MG63 (cell line): ENCODE measurements around the gene TTI1. TPM values are rescaled to one million over a fixed set of nuclear protein-coding genes. Genes with fewer than 3 reads are reported as not detected.
A peak's percentile ranks its signal among the peaks of the same experiment; 100 is the strongest.

Experiments used
- DNase-seq: peaks from one replicate; pipeline ENCODE4 v3.0.0-alpha.2; 2020
- H3K27me3 ChIP-seq: fragments of 250-450 bp; sonication (Bioruptor Pico); 2 replicates; pipeline ENCODE4 v1.5.1; 2020; ENCODE audit warnings: mild to moderate bottlenecking, moderate library complexity
- H3K36me3 ChIP-seq: fragments of 250-450 bp; sonication (Bioruptor Pico); 2 replicates; pipeline ENCODE4 v1.5.1; 2020; ENCODE audit warnings: mild to moderate bottlenecking, moderate library complexity
- H3K4me3 ChIP-seq: fragments of 250-450 bp; sonication (Bioruptor Pico); 2 replicates; pipeline ENCODE4 v1.5.1; 2020; ENCODE audit warnings: mild to moderate bottlenecking, moderate library complexity
- H3K9me3 ChIP-seq: fragments of 250-450 bp; sonication (Bioruptor Pico); 2 replicates; pipeline ENCODE4 v1.5.1; 2020; ENCODE audit warnings: mild to moderate bottlenecking, moderate library complexity
- total RNA-seq: library from RNA; depleted of rRNA; stranded (reverse); fragments of >200 nt; shearing (Covaris generic); gene quantifications from 2 replicates; pipeline ENCODE4 v1.2.3, GENCODE V29; 2014; ENCODE audit warnings: low replicate concordance; rRNA removed

The TTI1 gene
- total RNA-seq, 1 experiment from 2014 or later: 27.0 TPM

DNA sequence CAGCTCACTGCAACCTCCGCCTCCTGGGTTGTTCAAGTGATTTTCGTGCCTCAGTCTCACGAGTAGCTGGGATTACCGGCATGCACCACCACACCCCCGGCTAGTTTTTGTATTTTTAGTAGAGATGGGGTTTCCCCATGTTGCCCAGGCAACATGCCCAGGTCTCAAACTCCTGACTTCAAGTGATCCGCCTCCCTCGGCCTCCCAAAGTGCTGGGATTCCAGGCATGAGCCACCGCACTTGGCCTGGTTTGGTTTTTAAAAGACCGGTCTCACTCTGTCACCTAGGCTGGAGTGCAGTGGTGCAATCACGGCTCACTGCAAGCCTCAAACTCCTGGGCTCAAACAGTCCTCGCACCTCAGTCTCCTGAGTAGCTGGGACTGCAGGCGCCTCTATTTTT lies 90.2 kb downstream of the TTI1 start:
- H3K4me3 ChIP-seq: no peak overlapping the region
- no peak for DNase-seq
- no peaks in the 10 kb centered on the region for H3K27me3 ChIP-seq
- no peaks in the 10 kb centered on the region for H3K36me3 ChIP-seq
- H3K9me3 ChIP-seq: peaks cover 3% of the 10 kb centered on the region; the same call in 1 of the 2 replicates

DNA sequence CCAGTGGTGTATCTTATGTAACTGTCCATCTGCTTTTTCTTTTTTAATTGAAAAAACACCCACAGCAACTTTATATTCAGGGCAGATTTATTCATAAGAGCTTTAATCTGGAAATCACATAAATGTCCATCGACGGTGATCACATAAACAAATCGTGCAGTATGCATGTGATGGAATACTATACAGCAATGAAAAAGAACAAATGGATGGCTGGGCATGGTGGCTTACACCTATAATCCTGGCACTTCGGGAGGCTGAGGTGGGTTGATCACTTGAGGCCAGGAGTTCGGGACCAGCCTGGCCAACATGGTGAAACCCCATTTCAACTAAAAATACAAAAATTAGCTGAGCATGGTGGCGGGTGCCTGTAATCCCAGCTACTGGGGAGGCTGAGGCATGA lies 91.3 kb downstream of the TTI1 start:
- DNase-seq: no peak
- H3K4me3 ChIP-seq: no peak overlapping the region
- H3K27me3 ChIP-seq: no peaks in the 10 kb centered on the region
- H3K9me3 ChIP-seq: no peaks in the 10 kb centered on the region
- no peaks in the 10 kb centered on the region for H3K36me3 ChIP-seq

DNA sequence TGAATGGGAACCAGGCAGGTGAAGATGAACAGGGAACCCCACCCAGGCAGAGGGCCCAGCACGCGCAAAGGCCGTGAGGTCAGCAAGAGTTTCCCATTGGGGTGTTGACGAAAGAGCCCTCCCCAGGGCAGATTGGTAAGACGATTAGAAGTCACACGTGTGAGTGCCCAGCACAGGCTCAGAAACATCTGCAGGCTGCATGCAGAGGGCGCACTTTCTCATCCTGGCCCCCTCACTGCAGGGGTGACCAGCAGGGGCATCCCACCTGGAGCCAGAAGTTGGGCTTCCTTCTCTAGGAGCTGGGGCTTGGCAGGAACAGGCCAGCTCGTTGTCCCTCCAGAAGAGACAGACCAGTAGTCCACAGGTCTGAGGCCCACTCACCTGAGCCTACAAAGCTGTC lies 91.9 kb downstream of the TTI1 start:
- no peaks in the 10 kb centered on the region for H3K36me3 ChIP-seq
- DNase-seq: no peak
- H3K4me3 ChIP-seq: no peak overlapping the region
- no peaks in the 10 kb centered on the region for H3K9me3 ChIP-seq
- H3K27me3 ChIP-seq: no peaks in the 10 kb centered on the region

DNA sequence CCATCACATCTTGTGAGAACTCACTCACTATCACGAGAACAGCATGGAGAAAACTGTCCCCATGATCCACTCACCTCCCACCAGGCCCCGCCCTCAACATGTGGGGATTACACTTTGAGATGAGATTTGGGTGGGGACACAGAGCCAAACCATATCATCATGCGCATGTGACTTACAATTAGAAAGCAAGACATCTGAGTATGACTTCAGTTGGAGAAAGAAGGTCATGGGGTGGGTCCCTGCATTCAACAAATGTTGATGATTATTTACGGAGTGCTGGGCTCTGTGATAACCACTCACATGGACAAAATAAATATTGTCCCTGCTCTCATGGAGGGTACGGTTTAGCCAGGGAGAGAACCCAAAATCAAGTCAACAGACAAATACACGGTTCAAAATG lies 92.4 kb downstream of the TTI1 start:
- Histone ChIP-seq H3K9me3 (no peaks in the 10 kb centered on the region), H3K4me3 (no peak overlapping the region), H3K36me3 (no peaks in the 10 kb centered on the region), H3K27me3 (no peaks in the 10 kb centered on the region)
- DNase-seq: no peak

DNA sequence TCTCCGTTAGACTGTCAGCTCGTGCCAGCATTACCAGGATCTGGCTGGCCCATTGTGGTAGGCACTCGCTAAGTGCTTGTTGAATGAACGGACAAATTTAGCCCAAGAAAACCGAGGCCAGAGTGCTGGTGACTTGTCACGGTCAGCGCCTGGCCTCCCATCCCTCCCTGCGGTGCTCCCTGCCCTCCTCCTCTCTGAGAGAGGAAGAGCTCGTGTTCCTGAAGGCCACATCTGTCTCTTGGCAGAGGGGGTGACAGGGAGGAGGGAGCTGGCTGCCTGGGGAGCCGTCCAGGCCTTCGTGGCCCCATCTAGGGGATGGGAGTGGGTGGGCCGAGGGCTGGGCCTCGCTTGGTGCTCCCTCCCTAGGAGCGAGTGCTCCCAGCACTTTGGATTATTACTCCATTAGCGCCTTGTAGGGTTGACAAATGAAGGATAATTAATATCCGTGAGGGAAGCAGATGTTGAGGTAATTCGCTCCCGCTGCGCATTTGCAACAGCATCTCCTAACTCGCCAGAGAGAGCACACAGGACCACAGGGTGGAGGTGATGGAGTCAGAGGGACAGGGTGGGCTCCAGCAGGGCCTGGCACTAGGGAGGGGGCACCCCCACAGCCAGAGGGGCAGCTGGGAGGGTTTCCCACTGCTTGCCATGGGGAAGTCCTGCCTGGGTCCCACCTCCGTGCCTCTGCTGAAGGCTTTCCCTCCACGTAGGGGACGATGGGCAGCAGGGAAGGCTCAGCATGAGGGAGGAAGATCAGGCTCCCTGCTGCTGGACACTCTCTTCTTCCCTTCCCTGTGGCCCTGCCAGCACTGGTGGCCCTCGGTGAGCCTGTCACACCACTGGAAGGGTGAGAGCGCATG lies 93.3 kb downstream of the TTI1 start:
- no peaks in the 10 kb centered on the region for H3K27me3 ChIP-seq
- DNase-seq: no peak
- H3K36me3 ChIP-seq: no peaks in the 10 kb centered on the region
- no peak overlapping the region for H3K4me3 ChIP-seq
- no peaks in the 10 kb centered on the region for H3K9me3 ChIP-seq

DNA sequence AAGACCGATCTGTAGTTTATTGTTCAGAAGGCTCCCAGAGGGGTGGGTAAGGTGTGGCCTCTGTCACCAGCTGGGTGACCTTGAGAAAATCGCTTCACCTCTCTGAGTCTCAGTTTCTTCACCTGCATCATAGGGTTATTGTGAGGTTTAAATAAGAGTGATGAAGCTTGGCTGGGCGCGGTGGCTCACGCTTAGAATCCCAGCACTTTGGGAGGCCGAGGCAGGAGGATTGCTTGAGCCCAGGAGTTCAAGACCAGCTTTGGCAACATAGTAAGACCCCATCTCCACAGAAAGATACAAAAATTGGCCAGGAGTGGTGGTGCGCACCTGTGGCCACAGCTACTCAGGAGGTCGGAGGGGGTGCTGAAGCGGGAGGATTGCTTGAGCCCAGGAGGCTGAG lies 94.3 kb downstream of the TTI1 start:
- no peaks in the 10 kb centered on the region for H3K9me3 ChIP-seq
- H3K36me3 ChIP-seq: no peaks in the 10 kb centered on the region
- H3K27me3 ChIP-seq: no peaks in the 10 kb centered on the region
- no peak overlapping the region for H3K4me3 ChIP-seq
- DNase-seq: no peak

DNA sequence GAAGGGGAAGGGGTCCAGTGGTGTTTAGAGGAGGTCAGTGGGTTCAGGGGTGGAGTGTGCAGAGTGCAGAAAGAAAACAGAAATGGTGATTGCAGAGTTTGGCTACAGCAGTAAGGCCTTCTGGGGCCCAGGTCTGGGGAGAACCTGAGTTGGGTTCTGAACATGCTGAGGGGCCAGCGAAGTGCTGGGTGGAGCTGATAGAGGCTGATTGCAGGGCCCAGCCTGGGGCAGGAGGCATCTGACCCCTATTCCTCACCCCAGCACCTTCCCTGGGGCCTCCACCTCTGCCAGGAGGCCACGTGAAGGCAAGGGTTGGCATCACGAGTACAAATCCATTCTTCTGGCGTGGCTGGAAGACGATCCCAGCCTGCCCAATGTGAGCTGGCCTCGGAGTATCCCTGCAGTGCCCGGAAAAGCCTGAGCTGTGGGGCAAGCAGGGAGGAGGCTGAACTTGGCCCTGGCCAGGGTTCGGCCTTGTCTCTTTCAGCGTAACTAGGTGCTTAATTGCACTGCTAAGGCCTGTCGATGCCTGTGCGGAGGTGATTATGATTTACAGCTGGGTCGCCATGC lies 95.0 kb downstream of the TTI1 start:
- Histone ChIP-seq H3K27me3 (no peaks in the 10 kb centered on the region), H3K9me3 (no peaks in the 10 kb centered on the region), H3K36me3 (no peaks in the 10 kb centered on the region), H3K4me3 (no peak overlapping the region)
- no peak for DNase-seq

DNA sequence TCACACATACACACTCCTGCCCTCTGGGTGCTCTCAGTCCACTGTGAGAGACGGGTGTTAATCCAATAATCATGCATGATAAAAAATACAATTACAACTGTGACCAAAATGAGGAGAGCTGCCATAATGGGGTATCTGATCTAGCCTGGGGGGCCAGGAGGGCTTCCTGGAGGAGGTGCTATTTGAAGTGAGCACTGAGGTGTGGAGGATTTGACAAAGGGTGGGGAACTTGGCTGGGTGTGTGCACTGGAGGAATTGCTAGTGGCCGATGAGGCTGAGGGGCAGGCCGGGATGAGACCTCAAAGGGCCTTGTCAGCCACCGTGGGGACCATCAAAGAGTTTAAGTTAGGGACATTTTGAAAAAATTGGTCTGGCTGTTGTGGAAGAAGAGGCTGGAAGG lies 95.6 kb downstream of the TTI1 start:
- H3K36me3 ChIP-seq: no peaks in the 10 kb centered on the region
- no peak overlapping the region for H3K4me3 ChIP-seq
- DNase-seq: no peak
- H3K27me3 ChIP-seq: no peaks in the 10 kb centered on the region
- H3K9me3 ChIP-seq: no peaks in the 10 kb centered on the region

DNA sequence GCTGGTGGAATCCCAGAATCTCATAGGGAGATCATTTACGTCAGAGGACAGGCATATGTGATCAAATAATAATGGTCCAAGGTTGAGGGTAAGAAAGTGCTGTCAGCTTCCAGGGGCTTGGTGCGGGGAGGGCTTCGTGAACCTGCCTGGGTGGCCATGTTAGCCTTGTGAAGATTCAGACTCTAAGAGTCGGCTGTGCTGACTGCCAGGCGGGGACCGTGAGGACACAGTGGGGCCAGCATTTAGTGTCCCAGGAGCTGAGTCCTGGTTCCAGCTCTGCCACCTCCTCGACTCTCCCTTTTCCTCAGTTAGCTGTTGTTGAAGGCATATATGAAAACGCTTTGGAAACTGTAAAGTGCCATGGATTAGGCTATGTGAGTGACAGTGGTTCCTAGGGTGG lies 96.8 kb downstream of the TTI1 start:
- Histone ChIP-seq H3K27me3 (no peaks in the 10 kb centered on the region), H3K4me3 (no peak overlapping the region), H3K9me3 (no peaks in the 10 kb centered on the region), H3K36me3 (no peaks in the 10 kb centered on the region)
- no peak for DNase-seq

DNA sequence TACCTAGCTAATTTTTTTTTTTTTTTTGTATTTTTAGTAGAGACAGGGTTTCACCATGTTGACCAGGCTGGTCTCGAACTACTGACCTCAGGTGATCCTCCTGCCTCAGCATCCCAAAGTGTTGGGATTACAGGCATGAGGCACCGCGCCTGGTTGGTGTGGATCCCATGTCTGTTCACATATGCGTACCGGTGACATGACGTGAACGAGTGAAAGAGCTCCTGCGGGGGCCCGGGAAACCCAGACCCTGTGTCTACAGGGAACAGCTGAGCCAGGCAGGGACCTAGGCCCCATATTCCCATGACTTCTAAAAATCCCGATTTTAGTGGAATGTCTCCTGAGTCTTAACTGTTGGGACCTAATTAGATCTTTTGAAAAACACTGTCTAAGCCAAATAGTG lies 97.2 kb downstream of the TTI1 start:
- Histone ChIP-seq H3K4me3 (no peak overlapping the region), H3K27me3 (no peaks in the 10 kb centered on the region), H3K36me3 (no peaks in the 10 kb centered on the region), H3K9me3 (no peaks in the 10 kb centered on the region)
- DNase-seq: no peak

DNA sequence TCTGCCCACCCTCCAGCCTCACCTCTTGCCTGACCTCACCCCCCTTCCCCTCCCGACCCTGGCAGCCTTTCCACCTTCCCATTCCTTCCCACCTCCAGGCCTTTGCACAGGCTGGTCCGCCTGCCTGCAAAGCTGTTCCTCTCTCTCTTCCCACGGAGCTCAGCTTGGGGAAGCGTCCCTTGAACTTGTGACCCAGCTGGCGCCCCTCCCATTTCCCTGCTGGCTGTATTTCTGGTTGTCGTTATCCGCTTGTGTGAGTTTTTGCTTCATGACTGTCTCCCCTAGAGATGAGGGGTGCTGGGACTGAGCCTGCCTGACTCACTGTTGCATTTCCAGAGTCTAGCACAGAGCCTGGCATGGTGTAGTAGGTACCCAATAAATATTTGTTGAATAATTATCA lies 97.8 kb downstream of the TTI1 start:
- no peaks in the 10 kb centered on the region for H3K9me3 ChIP-seq
- DNase-seq: peak; percentile 37
- H3K36me3 ChIP-seq: no peaks in the 10 kb centered on the region
- no peak overlapping the region for H3K4me3 ChIP-seq
- no peaks in the 10 kb centered on the region for H3K27me3 ChIP-seq

DNA sequence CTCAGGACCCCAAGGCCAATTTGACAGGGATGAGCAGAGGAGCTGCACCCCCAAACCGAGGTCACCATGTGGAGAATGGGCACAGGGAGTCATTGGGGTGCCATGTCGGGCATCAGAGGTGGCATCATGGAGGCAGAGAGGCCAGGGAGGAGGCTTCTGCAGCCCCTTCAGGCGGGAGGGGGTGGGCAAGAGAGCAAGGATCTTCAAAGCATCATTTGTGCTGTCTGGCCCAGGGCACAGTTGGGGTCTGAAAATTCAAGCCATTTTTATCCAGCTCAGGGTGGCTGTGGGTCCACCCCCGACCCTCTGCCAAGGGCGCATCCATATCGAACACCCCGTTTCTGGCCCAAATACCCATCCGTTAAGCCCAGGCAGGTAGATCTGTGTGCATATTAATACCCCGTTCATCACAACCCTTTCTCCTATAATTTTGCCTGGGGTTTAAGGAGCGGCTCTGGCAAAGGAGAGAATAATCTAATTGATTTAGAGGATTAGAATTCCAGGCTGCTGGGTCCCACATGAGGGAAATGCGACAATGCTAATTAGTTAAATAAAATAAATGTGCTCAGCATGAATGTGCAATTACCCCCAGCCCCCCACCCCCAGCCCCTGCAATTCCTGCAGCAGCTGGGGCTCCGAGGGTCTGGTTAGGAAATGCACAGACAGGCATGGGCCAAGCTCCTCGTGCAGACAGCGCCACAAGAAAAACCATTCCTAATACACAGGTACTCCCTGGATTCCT lies 98.5 kb downstream of the TTI1 start:
- Histone ChIP-seq H3K27me3 (no peaks in the 10 kb centered on the region), H3K9me3 (no peaks in the 10 kb centered on the region), H3K4me3 (no peak overlapping the region), H3K36me3 (no peaks in the 10 kb centered on the region)
- DNase-seq: no peak

DNA sequence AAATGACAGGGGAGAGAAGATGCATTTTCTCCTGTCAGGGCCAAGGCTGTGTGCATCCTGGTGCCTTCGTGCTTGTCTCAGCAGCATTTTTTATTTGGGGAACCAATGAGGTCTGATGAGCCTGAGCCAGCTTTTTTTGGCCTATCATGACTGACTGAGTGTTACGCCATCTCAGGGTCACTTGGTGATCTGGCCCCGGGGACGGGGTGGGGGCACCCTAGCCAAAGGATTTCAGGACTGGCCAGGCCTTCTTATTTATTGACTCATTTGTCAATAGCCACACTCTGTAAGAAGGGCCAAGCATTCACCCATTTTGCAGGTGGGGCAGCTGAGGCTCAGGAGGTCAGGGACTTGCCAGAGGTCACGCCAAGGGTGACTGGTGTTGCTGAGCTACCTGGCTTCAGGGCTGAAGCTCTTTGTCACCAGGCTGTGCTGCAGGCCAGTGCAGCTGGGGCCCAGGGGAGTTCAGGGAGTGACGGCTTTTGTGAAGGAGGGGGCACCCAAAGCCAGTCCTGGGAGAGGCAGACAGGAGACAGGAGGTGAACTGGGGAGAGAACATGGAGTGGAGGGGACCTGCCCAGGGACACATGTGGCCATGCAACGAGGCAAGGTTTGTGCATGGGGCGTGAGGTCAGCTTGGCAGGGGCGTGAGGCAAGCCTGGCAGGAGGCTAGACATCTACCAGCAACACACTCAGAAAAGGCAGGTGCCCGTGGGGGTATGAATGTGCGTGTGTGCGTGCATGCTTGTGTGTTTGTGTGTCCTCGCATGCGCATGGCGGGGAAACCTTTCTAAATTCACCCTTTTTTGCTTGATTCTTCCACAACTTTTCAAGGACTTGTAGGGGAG lies 99.2 kb downstream of the TTI1 start:
- H3K4me3 ChIP-seq: no peak overlapping the region
- no peaks in the 10 kb centered on the region for H3K36me3 ChIP-seq
- H3K27me3 ChIP-seq: no peaks in the 10 kb centered on the region
- no peak for DNase-seq
- no peaks in the 10 kb centered on the region for H3K9me3 ChIP-seq

Other genes with a start within 250 kb of the TTI1 start
- 0.81 and 4.0 TPM in 2 replicates for gene VSTM2L, start 130.3 kb downstream of the TTI1 start, total RNA-seq
- gene RPRD1B, start 290 bp upstream of the TTI1 start, total RNA-seq: 4.3 and 9.3 TPM in 2 replicates
- gene TGM2, start 131.8 kb upstream of the TTI1 start, total RNA-seq: 82.5 and 111 TPM in 2 replicates
- gene KIAA1755, start 227.3 kb upstream of the TTI1 start, total RNA-seq: 1.2 and 1.5 TPM in 2 replicates